HL-60/S4 (cell line): ENCODE data around the gene PLXNA4.

ENCODE experiments used
- in situ Hi-C: fragments of 300-500 bp; cut with MboI; formaldehyde crosslinking; loops from 2 replicates; pipeline ENCODE4 v1.14.3; 2022; ENCODE audit warnings: low sequenced_read_pairs

The PLXNA4 gene

GRCh38 chr7:132423594-132424200, 152.6 kb downstream of the PLXNA4 start:
- in situ Hi-C loops, result no loop called here

DNA sequence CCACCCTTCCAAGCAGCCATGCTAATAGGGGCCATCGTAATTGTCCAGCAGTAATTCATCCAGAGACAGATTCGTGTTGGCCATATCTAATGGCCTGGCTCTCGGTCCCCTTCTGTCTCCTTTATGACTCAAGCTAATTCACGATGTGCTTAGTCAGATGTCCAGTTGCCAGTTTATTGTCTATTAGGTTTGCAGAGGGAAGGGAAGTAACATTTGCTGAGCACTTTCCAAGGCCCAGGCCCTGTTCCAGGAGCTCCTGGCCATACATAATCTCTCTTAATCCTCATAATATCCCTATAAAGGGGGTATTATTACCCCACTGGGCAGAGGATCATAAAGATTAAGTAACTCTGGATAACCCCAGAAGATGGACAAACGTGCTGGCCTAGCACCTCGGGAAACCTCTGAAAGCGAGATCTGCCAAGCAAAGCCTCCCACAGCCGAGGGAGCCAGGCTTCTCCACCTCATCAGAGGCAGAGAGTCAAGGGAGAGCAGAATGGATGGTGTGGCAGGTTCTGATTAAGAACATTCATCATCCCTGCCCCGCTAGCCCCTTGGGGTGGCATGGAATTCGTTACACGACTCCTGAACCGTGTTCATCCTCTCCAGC, 153.7 kb downstream of the PLXNA4 start:
- in situ Hi-C loops, result no loop called here

GRCh38 chr7:132420527-132420926, 155.7 kb downstream of the PLXNA4 start:
- in situ Hi-C loops, result no loop called here

- in situ Hi-C loops, result no loop called here
These were observed 156.7 kb downstream of the PLXNA4 start for GRCh38 chr7:132419542-132419941.

GRCh38 chr7:132418840-132419239, 157.4 kb downstream of the PLXNA4 start:
- in situ Hi-C loops, result no loop called here

- in situ Hi-C loops, result no loop called here
These were observed 159.0 kb downstream of the PLXNA4 start for GRCh38 chr7:132417103-132417906.

DNA sequence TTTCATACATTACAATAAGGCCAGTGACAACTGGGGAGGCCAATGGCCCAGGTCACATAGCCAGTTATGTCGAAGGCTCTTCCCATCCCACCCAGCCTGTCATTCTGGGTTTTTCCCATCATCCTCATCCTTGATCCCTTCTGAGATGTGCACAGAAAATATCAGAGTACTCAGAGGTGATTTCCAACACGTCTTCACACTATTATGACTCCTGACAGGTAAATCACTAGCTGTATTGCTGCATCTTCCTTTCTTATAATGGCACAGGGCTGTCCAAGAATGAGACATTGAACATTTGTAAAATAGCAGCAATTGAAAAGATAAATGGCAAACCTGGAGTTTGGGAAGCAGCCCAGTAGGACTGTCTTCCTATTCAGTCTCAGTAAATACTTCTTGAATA, 159.9 kb downstream of the PLXNA4 start:
- in situ Hi-C loops, result no loop called here

DNA sequence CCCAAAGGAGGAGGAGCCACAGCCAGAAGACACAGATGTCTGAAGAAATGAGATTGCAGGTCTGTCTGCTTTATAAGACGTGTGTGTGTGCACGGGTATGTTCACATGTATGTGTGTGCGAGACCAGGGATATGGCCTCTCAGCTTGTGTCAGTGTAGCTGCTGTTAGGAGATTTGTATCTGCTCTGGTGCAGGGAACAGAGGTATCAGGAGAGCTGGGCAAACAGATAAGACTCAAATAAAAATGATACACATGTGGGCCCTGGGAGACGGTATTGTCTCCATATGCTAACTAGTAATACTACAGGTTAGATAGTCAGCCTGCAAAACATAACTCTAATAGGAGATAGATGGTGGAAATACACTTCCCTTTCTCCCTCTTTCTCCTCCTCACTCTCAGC, 161.0 kb downstream of the PLXNA4 start:
- in situ Hi-C loops, result no loop called here

- in situ Hi-C loops, result no loop called here
These were observed 161.4 kb downstream of the PLXNA4 start for GRCh38 chr7:132414857-132415256.

DNA sequence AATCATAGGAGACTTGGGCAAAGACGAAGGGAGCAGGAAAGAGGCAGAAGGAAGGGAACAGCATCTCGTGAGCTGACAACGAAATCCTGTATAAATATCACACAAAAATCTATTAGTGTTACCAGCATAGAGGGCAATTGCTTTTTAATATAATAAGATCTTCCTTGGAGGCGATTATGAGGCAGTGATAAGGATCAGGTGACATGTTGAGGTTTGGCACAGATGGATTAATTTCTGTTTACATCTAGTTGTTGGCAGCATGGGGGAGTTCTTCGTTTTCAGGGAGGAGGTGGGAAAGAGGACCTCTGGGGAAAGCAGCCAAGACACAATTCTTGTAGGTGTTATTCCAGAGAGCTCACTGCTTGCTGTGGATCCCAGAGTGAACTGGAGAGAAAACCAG, 163.8 kb downstream of the PLXNA4 start:
- in situ Hi-C loops, result no loop called here

DNA sequence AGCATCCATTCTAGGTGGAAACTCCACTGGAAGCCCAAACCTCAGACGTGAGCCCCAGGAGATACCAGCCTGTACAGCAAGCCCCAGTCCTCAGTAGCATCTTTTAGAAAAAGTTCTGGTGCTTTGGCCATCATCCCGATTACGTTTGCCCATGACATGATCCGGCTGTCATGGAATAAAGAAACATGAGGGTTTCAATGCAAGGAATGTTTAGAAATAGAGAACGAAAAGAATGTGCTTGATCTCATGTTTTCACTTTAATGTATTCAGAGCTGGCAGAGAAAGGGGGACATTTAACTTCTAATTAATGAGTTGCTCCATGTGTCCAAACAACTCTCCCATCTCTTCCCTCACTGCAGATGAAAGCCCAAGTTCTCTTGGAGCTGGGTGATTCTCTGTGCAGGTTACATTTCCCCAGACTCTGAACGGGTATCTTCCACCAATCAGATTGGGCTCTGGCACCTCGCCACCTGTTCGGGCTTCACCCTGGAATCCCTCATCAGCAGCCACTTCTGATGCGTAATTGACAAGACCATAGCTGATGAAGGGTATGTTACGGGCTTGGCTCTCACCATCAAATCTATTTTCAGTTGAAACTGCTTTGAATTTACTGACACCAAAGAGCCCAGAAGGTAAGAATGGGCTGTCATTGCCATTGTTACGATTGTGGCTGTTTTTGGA, 165.3 kb downstream of the PLXNA4 start:
- in situ Hi-C loops, result no loop called here

DNA sequence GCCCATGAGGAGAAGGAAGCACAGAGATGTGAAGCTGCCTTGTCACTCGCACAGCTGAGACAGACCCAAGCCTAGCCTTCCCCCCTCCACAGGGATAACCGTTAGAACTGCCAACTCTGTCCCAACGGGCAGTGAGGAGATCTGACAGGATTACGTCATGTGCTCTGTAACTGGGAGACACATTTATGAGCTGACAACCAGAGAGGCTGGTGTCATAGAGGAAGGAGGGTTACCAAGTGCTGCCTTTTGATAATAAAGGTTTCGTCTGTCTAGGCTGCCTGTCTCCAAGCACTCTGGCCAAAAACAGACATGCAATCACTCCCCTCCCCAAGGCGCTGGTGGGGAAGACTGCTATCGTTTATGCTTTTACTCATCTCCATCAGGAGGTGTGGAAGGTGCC, 165.9 kb downstream of the PLXNA4 start:
- in situ Hi-C loops, result no loop called here

- in situ Hi-C loops, result no loop called here
These were observed 168.5 kb downstream of the PLXNA4 start for GRCh38 chr7:132407764-132408163.

DNA sequence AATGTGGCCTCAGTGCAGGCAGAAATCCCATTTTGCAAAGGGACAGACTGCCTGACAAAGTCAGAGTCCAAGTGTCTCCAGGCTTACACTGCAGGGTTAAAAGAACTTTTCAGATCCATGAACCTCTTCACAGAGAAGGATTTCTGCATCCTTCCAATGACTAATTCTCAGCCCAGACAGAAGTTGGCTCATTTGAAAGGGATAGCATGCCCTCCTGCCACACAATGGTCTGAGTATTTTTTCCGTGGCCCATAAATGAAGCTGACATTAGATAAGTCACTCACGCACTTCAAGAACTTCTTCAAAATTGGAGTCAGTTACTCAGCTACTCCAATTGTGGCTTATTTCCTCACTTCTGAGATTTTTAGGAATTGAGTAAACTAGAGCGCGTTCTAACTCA, 170.2 kb downstream of the PLXNA4 start:
- in situ Hi-C loops, result no loop called here

DNA sequence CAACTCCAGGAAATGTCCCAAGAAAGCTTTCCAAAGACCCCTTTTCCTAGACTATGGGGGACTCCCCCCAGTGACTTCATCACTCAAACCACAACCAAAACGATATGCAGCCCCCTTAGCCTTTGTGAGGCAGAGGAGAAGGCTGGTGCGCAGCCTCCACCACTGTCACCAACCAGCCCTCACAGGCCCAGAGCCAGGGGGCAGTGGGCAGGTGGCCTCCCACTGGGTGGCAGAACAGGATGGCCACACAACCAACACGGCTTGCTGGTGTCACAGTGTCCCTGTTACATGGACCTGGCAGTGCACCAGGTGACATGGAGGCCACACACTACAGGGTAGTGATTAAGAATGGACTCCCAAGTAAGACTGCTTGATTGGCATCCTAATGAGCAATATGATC, 172.0 kb downstream of the PLXNA4 start:
- in situ Hi-C loops, result no loop called here

DNA sequence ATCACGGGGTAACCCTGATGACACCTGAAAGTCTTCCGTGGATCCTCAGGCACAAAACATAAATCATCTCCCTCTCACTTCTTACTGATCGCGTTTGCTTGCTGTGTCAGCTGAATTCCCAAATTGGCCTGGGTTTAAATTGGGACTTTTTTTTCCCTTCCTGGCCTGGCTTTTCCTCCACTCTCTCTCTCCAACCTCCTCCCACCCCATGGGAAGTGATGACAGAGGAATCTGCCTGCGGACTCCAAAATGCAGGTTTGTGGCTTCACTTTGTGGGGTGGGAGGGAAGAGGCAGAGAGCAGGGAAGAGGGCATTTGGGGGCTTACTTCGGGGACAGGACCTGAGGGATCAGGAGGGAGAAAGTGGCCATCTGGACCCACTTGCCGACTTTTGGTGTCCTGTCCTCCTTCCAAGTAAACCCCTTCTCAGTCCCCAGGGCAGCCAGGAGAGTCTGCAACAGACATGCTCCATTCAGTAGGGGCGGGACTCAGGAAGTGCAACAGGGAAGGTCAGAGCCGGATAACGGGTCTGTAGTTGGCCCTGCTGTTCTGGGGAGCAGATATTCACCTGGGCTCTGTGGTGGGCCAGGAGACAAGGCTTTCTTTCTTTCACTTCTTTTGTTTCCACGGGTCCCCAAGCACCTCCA, 172.7 kb downstream of the PLXNA4 start:
- in situ Hi-C loops, result no loop called here

DNA sequence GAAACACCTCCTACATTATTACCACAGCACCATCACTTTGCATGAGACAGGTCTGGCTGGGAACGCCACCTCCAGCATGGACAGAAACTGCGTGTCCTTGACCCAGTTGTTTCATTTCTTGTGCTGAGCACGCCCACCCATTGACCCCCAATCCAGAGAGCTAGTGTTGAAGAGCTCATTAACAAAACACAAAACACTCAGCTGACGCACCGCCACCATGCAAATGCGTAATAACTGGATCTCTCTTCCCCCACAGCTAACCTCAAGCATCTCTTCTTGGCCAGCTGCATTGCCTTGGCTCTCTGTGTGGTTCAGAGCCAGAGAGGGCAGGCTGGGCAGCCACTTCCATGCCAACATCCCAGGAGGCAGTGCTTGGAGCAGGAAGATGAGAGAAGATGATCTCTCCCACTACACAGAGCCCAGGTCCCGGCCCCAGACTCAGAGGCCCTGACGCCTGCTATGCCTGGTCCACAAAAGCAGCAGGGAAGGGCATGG, 173.5 kb downstream of the PLXNA4 start:
- in situ Hi-C loops, result no loop called here

DNA sequence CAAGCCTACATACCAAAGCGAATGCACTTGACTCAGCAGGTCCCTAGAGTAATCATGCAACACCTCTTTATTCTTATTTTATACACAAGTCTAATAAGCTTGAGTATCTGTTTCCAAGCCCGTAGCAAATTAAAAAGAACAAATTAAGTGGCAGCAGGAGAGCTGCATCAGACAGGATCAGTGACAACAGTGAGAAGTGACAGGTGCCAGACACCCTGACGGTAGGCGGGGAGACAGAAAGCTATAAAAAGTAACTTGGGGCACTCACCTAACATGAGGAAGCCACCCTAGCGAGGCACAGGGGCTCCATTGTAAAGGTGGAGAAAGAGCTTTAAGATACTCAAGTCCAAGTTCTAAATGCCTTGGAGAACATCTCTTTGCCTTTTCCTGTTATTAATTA, 174.2 kb downstream of the PLXNA4 start:
- in situ Hi-C loops, result no loop called here

GRCh38 chr7:132400561-132401142, 175.6 kb downstream of the PLXNA4 start:
- in situ Hi-C loops, result no loop called here

GRCh38 chr7:132399367-132399766, 176.9 kb downstream of the PLXNA4 start:
- in situ Hi-C loops, result no loop called here
